Fibroblast of the aortic adventitia (primary cell): Measurements from ENCODE around the gene TULP3. TPM values are rescaled to one million over a fixed set of nuclear protein-coding genes. Genes with fewer than 3 reads are reported as not detected.

Experiments
- DNase-seq: peaks from one replicate; pipeline ENCODE4 v3.0.0-alpha.2; 2010; ENCODE audit warnings: low read depth
- H3K4me3 ChIP-seq: 2 replicates; pipeline ENCODE4 v1.5.1; 2011; ENCODE audit warnings: low read depth, mild to moderate bottlenecking, control low read depth, low read length, moderate library complexity
- small RNA-seq: library from RNA; depleted of rRNA; stranded (forward); fragments of <200 nt; gene quantifications from one replicate; pipeline ENCODE3, GENCODE V24; 2012
- total RNA-seq: library from RNA; depleted of rRNA; stranded (reverse); fragments of >200 nt; gene quantifications from 2 replicates; pipeline ENCODE4 v1.2.3, GENCODE V29; 2012; ENCODE audit warnings: low replicate concordance
- TF ChIP-seq, protein P1 (sequence below): IDR thresholded peaks from 2 replicates; pipeline ENCODE4 v1.5.1; 2011; ENCODE audit warnings: mild to moderate bottlenecking, low read length, control low read depth, inconsistent platforms; ENCODE audit not compliant: insufficient read depth

The TULP3 gene
- total RNA-seq, 1 donor, result 56.6 TPM

DNA sequence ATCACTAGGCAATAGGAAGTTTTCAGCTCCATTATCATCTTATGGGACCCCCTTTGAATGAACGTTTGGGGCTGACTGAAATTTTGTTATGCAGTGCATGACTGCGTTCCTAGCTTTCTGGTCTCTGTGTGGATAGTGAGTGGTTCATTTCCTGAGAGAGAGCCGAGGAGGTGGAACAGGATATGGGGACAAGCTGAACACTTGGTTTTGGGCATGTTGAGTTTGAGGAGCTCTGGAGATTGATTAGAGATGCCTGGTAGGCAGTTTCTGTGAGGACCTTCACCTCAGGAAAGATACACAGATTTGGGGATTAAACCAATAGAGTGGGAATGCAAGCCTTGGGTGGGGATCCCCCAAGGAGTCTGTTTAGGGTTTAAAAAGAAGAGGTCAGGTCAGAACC, 96.2 kb downstream of the TULP3 start:
- TF ChIP-seq, protein P1, sequence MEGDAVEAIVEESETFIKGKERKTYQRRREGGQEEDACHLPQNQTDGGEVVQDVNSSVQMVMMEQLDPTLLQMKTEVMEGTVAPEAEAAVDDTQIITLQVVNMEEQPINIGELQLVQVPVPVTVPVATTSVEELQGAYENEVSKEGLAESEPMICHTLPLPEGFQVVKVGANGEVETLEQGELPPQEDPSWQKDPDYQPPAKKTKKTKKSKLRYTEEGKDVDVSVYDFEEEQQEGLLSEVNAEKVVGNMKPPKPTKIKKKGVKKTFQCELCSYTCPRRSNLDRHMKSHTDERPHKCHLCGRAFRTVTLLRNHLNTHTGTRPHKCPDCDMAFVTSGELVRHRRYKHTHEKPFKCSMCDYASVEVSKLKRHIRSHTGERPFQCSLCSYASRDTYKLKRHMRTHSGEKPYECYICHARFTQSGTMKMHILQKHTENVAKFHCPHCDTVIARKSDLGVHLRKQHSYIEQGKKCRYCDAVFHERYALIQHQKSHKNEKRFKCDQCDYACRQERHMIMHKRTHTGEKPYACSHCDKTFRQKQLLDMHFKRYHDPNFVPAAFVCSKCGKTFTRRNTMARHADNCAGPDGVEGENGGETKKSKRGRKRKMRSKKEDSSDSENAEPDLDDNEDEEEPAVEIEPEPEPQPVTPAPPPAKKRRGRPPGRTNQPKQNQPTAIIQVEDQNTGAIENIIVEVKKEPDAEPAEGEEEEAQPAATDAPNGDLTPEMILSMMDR, result no peak
- no peak for DNase-seq
- H3K4me3 ChIP-seq, result no peak overlapping the region

DNA sequence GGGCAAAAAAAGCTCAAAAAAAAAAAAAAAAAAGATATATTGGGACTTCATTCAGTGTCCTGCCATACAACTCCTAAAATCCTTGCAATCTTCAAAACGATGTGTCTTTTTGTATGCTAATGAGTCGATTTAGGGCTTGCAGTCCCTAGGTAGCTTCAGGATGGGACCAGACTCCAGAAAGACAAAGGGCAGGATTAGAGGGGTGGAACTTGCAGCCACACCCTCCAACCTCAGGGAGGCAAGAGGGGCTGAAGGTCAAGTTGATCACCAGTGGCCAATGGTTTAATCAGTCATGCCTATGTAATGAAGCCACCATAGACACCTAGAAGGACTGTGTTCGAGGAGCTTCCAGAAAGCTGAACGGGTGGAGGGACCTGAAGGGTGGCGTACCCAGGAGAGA, 97.8 kb downstream of the TULP3 start:
- no peak for DNase-seq
- TF ChIP-seq, protein P1, result no peak

More for the DNA sequence above, 97.8 kb downstream of the TULP3 start:
- no peak overlapping the region for H3K4me3 ChIP-seq

Small RNAs within 50 kb of the gene (small RNA-seq; reads per million reads assigned to genes)
- not detected for gene RNU6-1315P

Other genes starting within 250 kb of the TULP3 start
- 20.9 and 65.5 TPM in 2 replicates for gene FKBP4, start 95.9 kb upstream of the TULP3 start, total RNA-seq
- 19.1 and 32.6 TPM in 2 replicates for gene ITFG2, start 78.2 kb upstream of the TULP3 start, total RNA-seq
- gene NRIP2, start 55.9 kb upstream of the TULP3 start, total RNA-seq, result not detected in 2 replicates
- not detected in 2 replicates for gene TEX52, start 33.9 kb upstream of the TULP3 start, total RNA-seq
- gene FOXM1, start 13.7 kb upstream of the TULP3 start, total RNA-seq, result 1.4 and 19.3 TPM in 2 replicates
- gene RHNO1, start 13.7 kb upstream of the TULP3 start, total RNA-seq, result 6.4 and 41.4 TPM in 2 replicates
- gene TEAD4, start 68.5 kb downstream of the TULP3 start, total RNA-seq, result 14.6 and 18.9 TPM in 2 replicates
- gene TSPAN9, start 186.5 kb downstream of the TULP3 start, total RNA-seq, result 8.1 and 19.4 TPM in 2 replicates